HEK293 (cell line): ENCODE data around the gene CKM.

Source experiments
- CTCF ChIA-PET: fragments of 350-600 bp; formaldehyde crosslinking; extraction: SDS; loops from one replicate; lab custom pipeline; 2021; ENCODE audit warnings: antibody characterized with exemption; lab: Yijun Ruan, JAX
- POLR2A ChIA-PET: fragments of 300-600 bp; formaldehyde crosslinking; extraction: SDS; loops from one replicate; lab custom pipeline; 2020; ENCODE audit warnings: antibody characterized with exemption, inconsistent platforms; lab: Yijun Ruan, JAX
- H3K27ac ChIP-seq: fragments of 200-500 bp; sonication (Bioruptor generic); 2 replicates; pipeline ENCODE4 v1.5.1; 2014; ENCODE audit warnings: low read depth, low read length, control low read depth, inconsistent platforms; ENCODE audit errors: extremely low read depth
- H3K36me3 ChIP-seq, 2 experiments: fragments of 200-500 bp in 1 of 2; sonication (Bioruptor generic) in 1 of 2; 1 replicate in 1 of 2; 2 replicates in 1 of 2; pipeline ENCODE4 v1.5.1; 2014 to 2017; ENCODE audit warnings: inconsistent platforms in 2 of 2, low read length in 2 of 2; ENCODE audit not compliant: control insufficient read depth in 2 of 2, insufficient read depth in 1 of 2
- H3K4me1 ChIP-seq: fragments of 200-500 bp; sonication (Bioruptor generic); 2 replicates; pipeline ENCODE4 v1.5.1; 2014; ENCODE audit warnings: mild to moderate bottlenecking, low read length, inconsistent platforms; ENCODE audit not compliant: control insufficient read depth, insufficient read depth
- H3K4me3 ChIP-seq: 2 replicates; pipeline ENCODE4 v1.5.1; 2011; ENCODE audit warnings: low read depth, mild to moderate bottlenecking, control low read depth, low read length, moderate library complexity
- H3K9me3 ChIP-seq: fragments of 200-500 bp; sonication (Bioruptor generic); 2 replicates; pipeline ENCODE4 v1.5.1; 2014; ENCODE audit warnings: low read depth, low read length, inconsistent platforms; ENCODE audit not compliant: control insufficient read depth, insufficient read depth
- SP2 ChIP-seq: fragments of 450-650 bp; formaldehyde crosslinking; IDR thresholded peaks from 2 replicates; pipeline ENCODE4 v1.5.1; 2016; ENCODE audit warnings: missing biosample characterization, missing genetic modification characterization
- ZFHX2 ChIP-seq: fragments of 450-650 bp; formaldehyde crosslinking; conservative IDR thresholded peaks from 2 replicates; pipeline ENCODE4 v1.5.1; 2016; ENCODE audit warnings: missing biosample characterization, missing genetic modification characterization
- ZNF175 ChIP-seq: fragments of 450-650 bp; formaldehyde crosslinking; IDR thresholded peaks from 2 replicates; pipeline ENCODE4 v1.5.1; 2016; ENCODE audit warnings: missing biosample characterization, missing genetic modification characterization
- ZNF19 ChIP-seq: fragments of 450-650 bp; formaldehyde crosslinking; IDR thresholded peaks from 2 replicates; pipeline ENCODE4; 2016; ENCODE audit warnings: missing biosample characterization, missing genetic modification characterization, low read depth
- ZNF221 ChIP-seq: fragments of 450-650 bp; formaldehyde crosslinking; IDR thresholded peaks from 2 replicates; pipeline ENCODE4 v1.5.1; 2017; ENCODE audit warnings: missing biosample characterization, missing genetic modification characterization, borderline replicate concordance
- ZNF23 ChIP-seq: fragments of 450-650 bp; formaldehyde crosslinking; IDR thresholded peaks from 2 replicates; pipeline ENCODE4 v1.5.1; 2016; ENCODE audit warnings: missing biosample characterization, missing genetic modification characterization, borderline replicate concordance
- ZNF433 ChIP-seq: fragments of 450-650 bp; formaldehyde crosslinking; IDR thresholded peaks from 2 replicates; pipeline ENCODE4 v1.5.1; 2016; ENCODE audit warnings: missing biosample characterization, missing genetic modification characterization, low read depth
- ZNF501 ChIP-seq: fragments of 450-650 bp; formaldehyde crosslinking; IDR thresholded peaks from 2 replicates; pipeline ENCODE4 v1.5.1; 2016; ENCODE audit warnings: missing biosample characterization, missing genetic modification characterization
- ZNF571 ChIP-seq: fragments of 450-650 bp; formaldehyde crosslinking; IDR thresholded peaks from 2 replicates; pipeline ENCODE4 v1.5.0; 2017; ENCODE audit warnings: missing biosample characterization, missing genetic modification characterization
- ZNF600 ChIP-seq: fragments of 450-650 bp; formaldehyde crosslinking; IDR thresholded peaks from 2 replicates; pipeline ENCODE4 v1.5.1; 2016; ENCODE audit warnings: missing biosample characterization, missing genetic modification characterization
- ZNF664 ChIP-seq: fragments of 450-650 bp; formaldehyde crosslinking; IDR thresholded peaks from 2 replicates; pipeline ENCODE4 v1.5.1; 2016; ENCODE audit warnings: missing biosample characterization, missing genetic modification characterization
- ZNF768 ChIP-seq: fragments of 450-650 bp; formaldehyde crosslinking; IDR thresholded peaks from 2 replicates; pipeline ENCODE4 v1.5.1; 2018; ENCODE audit warnings: missing biosample characterization, mild to moderate bottlenecking, missing genetic modification characterization
- ZNF792 ChIP-seq: fragments of 450-650 bp; formaldehyde crosslinking; IDR thresholded peaks from 2 replicates; pipeline ENCODE4 v1.5.1; 2016; ENCODE audit warnings: missing biosample characterization, missing genetic modification characterization
- ZSCAN16 ChIP-seq: fragments of 450-650 bp; formaldehyde crosslinking; IDR thresholded peaks from 2 replicates; pipeline ENCODE4 v1.5.1; 2016; ENCODE audit warnings: missing biosample characterization, missing genetic modification characterization
- TF ChIP-seq, protein P1 (sequence below): fragments of 450-650 bp; formaldehyde crosslinking; IDR thresholded peaks from 2 replicates; pipeline ENCODE4 v1.5.1; 2016; ENCODE audit warnings: missing biosample characterization, missing genetic modification characterization
- TF ChIP-seq, protein P2 (sequence below): fragments of 450-650 bp; formaldehyde crosslinking; IDR thresholded peaks from 2 replicates; pipeline ENCODE4 v1.5.1; 2016; ENCODE audit warnings: missing biosample characterization, missing genetic modification characterization
- TF ChIP-seq, protein P3 (sequence below): fragments of 450-650 bp; formaldehyde crosslinking; IDR thresholded peaks from 2 replicates; pipeline ENCODE4 v1.5.1; 2016; ENCODE audit warnings: missing biosample characterization, missing genetic modification characterization
- TF ChIP-seq, protein P4 (sequence below): fragments of 450-650 bp; formaldehyde crosslinking; IDR thresholded peaks from 2 replicates; pipeline ENCODE4; 2016; ENCODE audit warnings: missing biosample characterization, missing genetic modification characterization

The CKM gene

DNA sequence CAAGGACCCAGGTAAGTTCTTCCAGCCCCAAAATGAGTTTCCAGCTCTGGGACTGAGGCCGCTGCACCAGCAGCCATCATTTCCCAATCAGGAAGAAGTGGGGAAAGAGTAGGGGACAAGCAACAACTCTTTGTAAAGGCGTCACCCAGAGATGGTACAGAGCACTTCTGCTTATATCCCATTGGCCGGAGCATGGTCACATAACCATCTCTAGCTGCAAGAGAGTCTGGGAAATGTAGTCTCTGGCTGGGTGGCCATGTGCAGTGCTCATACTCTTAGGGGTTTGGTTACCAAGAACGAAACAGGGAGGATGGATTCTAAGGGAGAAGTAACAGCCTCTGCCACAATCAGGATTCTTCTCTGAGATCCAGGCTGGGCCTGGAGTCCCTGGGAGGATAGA, 26.3 kb downstream of the CKM start:
- POLR2A ChIA-PET, result interaction anchor here (0.6 to 1.3 kb wide), 3 partner anchors 10 to 621 kb away, joined by 3 read pairs; partner anchors contain the start of gene CLASRP
- H3K9me3 ChIP-seq, result no peaks in the 10 kb centered on the region
- H3K4me3 ChIP-seq, result no peak overlapping the region
- no peaks in the 10 kb centered on the region for H3K4me1 ChIP-seq
- H3K27ac ChIP-seq, result no peak overlapping the region
- CTCF ChIA-PET, result interaction anchor here (1.6 kb wide), 1 partner anchor 43 kb away, joined by 3 read pairs; no protein-coding TSS in a partner anchor
- TF ChIP-seq ZNF433 (tag by site-specific recombination) (no peak), ZNF664 (tag by site-specific recombination) (no peak), ZFHX2 (tag by site-specific recombination) (no peak), ZNF221 (no peak), ZNF792 (tag by site-specific recombination) (no peak), ZNF501 (no peak), ZNF175 (tag by site-specific recombination) (no peak), ZNF23 (tag by site-specific recombination) (no peak), ZNF19 (tag by site-specific recombination) (no peak), ZNF571 (tag by site-specific recombination) (no peak), SP2 (tag by site-specific recombination) (no peak), ZSCAN16 (no peak)
- TF ChIP-seq, protein P1, sequence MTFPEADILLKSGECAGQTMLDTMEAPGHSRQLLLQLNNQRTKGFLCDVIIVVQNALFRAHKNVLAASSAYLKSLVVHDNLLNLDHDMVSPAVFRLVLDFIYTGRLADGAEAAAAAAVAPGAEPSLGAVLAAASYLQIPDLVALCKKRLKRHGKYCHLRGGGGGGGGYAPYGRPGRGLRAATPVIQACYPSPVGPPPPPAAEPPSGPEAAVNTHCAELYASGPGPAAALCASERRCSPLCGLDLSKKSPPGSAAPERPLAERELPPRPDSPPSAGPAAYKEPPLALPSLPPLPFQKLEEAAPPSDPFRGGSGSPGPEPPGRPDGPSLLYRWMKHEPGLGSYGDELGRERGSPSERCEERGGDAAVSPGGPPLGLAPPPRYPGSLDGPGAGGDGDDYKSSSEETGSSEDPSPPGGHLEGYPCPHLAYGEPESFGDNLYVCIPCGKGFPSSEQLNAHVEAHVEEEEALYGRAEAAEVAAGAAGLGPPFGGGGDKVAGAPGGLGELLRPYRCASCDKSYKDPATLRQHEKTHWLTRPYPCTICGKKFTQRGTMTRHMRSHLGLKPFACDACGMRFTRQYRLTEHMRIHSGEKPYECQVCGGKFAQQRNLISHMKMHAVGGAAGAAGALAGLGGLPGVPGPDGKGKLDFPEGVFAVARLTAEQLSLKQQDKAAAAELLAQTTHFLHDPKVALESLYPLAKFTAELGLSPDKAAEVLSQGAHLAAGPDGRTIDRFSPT (tag by site-specific recombination), result no peak
- TF ChIP-seq, protein P2, sequence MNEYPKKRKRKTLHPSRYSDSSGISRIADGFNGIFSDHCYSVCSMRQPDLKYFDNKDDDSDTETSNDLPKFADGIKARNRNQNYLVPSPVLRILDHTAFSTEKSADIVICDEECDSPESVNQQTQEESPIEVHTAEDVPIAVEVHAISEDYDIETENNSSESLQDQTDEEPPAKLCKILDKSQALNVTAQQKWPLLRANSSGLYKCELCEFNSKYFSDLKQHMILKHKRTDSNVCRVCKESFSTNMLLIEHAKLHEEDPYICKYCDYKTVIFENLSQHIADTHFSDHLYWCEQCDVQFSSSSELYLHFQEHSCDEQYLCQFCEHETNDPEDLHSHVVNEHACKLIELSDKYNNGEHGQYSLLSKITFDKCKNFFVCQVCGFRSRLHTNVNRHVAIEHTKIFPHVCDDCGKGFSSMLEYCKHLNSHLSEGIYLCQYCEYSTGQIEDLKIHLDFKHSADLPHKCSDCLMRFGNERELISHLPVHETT (tag by site-specific recombination), result no peak
- TF ChIP-seq, protein P3, sequence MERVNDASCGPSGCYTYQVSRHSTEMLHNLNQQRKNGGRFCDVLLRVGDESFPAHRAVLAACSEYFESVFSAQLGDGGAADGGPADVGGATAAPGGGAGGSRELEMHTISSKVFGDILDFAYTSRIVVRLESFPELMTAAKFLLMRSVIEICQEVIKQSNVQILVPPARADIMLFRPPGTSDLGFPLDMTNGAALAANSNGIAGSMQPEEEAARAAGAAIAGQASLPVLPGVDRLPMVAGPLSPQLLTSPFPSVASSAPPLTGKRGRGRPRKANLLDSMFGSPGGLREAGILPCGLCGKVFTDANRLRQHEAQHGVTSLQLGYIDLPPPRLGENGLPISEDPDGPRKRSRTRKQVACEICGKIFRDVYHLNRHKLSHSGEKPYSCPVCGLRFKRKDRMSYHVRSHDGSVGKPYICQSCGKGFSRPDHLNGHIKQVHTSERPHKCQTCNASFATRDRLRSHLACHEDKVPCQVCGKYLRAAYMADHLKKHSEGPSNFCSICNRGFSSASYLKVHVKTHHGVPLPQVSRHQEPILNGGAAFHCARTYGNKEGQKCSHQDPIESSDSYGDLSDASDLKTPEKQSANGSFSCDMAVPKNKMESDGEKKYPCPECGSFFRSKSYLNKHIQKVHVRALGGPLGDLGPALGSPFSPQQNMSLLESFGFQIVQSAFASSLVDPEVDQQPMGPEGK (tag by site-specific recombination), result no peak
- TF ChIP-seq, protein P4, sequence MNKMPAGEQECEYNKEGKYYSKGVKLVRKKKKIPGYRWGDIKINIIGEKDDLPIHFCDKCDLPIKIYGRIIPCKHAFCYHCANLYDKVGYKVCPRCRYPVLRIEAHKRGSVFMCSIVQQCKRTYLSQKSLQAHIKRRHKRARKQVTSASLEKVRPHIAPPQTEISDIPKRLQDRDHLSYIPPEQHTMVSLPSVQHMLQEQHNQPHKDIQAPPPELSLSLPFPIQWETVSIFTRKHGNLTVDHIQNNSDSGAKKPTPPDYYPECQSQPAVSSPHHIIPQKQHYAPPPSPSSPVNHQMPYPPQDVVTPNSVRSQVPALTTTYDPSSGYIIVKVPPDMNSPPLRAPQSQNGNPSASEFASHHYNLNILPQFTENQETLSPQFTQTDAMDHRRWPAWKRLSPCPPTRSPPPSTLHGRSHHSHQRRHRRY, result no peak
- peaks cover 39 to 78% of the 10 kb centered on the region in 2 experiments for H3K36me3 ChIP-seq

DNA sequence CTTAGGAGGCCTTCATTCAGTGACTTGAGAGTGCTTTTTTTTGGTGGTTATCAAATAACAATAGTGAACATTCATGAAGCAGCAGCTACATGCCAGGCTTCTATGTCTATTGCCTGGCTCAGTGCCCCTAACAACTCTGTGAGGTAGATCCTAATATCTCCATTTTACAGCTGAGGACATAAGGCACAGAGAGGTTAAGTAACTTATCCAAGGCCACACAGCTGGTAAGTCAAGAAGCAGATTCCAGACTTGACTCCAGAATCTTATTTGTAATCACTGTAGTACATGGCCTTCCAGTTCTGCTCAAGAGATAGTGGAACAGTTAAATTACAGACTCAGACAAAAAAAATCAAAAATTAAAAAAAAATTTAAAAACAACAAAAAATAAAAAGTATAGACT, 26.8 kb downstream of the CKM start:
- CTCF ChIA-PET, result interaction anchor here (1.6 kb wide), 1 partner anchor 43 kb away, joined by 3 read pairs; no protein-coding TSS in a partner anchor
- TF ChIP-seq ZNF600 (tag by site-specific recombination) (no peak), ZNF768 (tag by site-specific recombination) (peak; percentile 86; the same call in 1 of the 2 replicates)
- no peak overlapping the region for H3K4me3 ChIP-seq
- peaks cover 40 to 81% of the 10 kb centered on the region in 2 experiments for H3K36me3 ChIP-seq
- no peaks in the 10 kb centered on the region for H3K9me3 ChIP-seq
- no peaks in the 10 kb centered on the region for H3K4me1 ChIP-seq
- H3K27ac ChIP-seq, result no peak overlapping the region
- POLR2A ChIA-PET, result interaction anchor here (1.2 to 1.3 kb wide), 2 partner anchors 10 to 257 kb away, joined by 3 read pairs; partner anchors contain the start of gene CLASRP
